ENCODE results near the gene TBX6.

GRCh38 chr16:30131869-30132475, 40.2 kb upstream of the TBX6 start:
- TF ChIP-seq EP300 (IDR thresholded peaks at IDR 0.05) (no peak), POLR2AphosphoS5 (IDR thresholded peaks at IDR 0.05) (no peak)

Measured in sigmoid colon (tissue), 4 donors.